Measurements from ENCODE around the gene TAMALIN.

GRCh38 chr12:51994539-51994820 is 12.3 kb upstream of the TAMALIN start:
- TF ChIP-seq CTCF (IDR thresholded peaks at IDR 0.05; ENCODE audit: insufficient read depth, low read length): no peak
- TF ChIP-seq POLR2AphosphoS5 (IDR thresholded peaks at IDR 0.05; ENCODE audit: low read depth): no peak

Measured in HL-60 (cell line).